IPS-NIHi7 (cell line): ENCODE measurements around the gene KRT7.
"Not testable (repeated sequence)": the region's sequence is repeated elsewhere in the genome, so short reads cannot be mapped to it uniquely, and the experiment has no call there.

Experiments used
- DNase-seq: peaks from one replicate; pipeline ENCODE4 v3.0.0; 2012; ENCODE audit warnings: mixed read lengths; ENCODE audit errors: extremely low spot score

Gene KRT7

DNA sequence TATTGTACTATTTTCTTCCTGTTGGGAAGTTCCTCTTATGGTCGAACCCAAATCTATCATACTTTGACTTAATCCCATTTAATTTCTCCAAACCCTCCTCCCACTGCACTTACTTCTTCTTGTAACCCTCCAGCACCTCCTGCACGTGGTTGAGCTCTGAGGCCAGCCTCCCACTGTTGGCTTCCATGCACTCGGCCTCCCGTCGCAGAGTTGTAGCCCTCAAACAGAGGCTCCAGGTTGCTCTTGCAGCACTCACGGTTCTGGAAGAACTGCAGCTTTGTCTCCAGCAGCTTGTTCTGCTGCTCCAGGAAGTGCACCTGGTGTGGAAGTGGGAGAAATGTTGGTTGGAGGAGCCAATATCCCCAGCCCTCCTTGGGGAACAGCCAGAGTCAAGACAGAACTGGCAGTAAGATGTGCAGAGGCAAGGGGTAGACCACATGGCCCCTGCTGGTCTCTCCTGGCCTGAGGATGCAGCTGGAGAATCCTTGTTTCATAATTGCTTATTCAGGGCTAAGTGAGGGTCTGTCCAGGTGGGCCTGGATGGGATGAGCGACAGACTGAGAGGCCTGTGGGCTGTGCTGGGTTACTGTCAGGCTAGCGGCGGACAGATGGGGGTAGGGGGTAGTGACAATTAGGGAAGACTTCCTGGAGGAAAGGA is 23.0 kb downstream of the KRT7 start:
- DNase-seq = no peak

DNA sequence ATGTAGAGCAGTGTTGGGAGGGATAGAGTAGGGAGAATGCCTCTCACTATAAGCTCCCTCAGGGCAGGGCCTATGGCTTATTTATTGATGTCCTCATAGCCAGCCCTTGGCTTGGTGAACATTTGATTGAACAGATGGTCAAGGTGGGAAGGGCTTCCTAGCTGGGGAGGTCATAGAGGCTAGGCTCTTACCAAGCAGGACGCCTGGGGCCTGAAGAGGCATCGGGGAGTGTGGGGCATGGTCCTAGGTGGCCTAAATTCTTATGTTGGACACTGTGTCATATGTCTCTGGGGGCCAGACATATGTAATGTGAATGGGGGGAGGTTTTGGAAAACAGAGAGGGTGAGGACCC is 23.5 kb downstream of the KRT7 start:
- no peak for DNase-seq

DNA sequence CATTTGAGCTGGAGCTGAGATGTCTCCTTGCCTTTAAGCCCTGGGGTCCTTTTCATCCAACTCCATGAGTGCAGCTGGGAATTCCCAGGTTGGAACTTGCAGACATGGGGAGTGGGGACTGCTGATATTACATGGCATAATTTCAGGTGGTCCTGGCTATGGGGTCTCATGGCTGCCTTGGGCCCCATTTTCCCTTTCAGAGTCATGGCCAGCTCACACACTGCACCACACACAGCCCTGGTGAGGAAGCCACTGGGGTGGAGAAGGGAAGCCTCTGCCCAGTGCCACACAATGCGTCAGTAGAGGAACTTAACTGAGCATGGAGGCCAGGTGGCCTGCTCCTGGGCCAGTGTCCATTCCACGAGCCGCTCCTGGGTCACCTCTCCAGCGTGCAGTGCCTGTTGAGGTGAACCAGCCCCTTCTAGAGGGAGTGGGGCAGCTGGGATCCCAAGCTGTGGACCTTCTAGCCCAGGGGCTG is 24.1 kb downstream of the KRT7 start:
- DNase-seq = no peak

DNA sequence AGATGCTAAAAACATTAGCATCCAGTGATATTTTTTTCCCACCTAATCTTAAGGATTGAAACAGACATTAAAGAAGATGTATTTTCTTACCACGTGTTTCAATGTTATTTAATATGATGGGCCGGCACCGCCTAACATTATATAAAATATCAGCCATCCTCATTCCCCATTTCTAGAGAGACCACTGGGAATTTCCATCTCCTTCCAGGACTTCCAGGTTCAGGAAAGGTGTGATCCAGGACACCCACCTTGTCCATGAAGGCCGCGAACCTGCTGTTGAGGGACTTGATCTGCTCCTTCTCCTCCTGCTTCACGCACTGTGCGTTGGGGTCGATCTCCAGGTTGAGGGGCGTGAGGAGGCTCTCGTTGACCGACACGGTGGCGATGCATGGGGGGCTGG is 24.9 kb downstream of the KRT7 start:
- DNase-seq = not testable (repeated sequence)

DNA sequence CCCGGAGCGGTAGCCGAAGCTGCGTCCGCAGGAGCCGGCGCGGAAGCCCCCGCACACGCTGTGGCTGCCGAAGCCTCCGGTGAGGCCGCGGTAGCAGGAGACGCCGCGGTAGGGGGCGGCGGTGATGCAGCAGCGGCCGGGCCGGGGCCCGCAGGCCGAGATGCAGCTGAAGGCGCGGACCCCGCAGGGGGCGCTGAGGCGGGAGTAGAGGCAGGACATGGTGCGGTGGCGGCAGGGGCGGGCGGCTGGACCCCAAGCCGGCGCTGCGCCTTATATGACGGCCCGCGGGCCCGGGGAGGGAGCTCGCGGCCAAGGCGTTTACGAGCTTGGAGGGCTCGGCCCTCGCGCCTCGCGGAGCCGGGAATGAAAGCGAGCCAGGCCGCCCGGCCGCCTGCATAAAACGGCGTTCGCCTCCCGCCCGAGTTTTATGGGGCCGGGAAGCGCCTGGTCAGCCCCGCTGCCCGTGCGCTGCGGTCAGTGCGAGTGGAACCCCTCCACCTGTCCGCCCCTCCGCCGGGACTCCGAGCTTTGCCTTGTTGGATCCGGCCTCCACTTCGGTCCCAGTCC is 25.4 kb downstream of the KRT7 start:
- DNase-seq = peak; percentile 67

DNA sequence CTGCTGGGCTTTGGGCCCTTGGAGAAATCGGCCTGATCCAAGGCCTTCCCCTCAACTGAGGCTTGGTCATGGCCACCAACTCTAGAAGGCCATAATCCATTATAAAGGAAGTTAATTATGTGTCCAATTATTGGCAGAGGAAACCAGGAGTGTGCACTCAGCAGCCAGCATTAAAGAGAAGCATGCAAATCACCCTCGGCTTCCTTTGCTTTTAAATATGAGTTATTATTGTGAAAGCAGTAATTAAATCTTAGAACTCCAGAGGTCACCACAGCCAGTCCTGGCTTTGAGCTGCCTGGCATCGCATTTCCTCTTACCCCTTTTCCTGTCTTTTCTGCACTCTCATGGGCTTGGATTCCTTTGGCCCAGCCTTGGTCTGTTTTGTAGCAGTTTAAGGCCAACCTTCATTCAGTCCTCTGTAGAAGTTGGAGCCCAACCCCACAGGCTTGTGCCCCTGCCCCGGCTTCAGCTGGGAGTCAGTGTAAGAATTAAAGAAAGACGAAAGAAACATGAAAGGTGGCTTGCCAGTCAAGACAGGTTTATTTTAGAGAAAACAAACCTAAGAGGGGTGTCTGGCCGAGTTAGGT is 26.7 kb downstream of the KRT7 start:
- DNase-seq = no peak

DNA sequence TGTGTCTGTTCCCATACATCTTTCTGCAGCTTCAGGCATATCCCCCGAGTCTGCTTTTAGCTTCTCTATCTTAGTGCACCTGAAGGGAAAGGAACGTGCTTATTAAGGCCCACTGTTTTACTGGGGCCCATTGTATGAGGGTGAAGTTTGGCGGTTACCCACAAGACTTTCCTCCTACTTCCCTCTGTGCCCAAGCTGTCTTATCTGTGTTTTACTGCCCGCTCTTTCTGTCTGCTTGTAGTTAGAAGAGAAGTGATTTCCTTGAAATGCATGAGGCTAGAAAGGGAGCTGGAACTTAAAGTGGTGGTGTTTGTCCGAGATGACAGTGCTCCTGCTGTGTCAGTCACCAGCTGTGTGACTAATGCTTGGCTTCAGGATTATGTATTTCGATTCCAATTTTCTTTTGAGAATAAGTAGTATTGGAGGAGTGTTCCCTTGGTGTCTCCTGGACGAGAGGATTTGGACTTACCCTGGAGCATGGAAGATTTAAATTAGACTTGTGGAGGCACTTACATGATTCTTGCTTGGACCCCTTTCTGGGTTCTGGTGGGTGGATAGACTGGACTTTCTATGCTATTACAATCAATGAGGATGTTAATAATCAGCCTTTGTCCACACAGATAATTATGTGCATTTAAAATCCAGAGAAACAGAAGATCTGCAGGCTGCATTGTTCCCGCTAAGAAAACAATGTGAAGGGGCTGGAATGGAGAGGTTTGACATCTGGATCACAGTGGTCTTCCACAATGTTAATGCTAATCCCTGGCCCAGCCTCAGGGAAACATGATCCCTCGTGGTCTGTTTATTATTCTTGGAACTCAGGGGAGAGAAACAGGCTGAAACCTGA is 27.5 kb downstream of the KRT7 start:
- no peak for DNase-seq

DNA sequence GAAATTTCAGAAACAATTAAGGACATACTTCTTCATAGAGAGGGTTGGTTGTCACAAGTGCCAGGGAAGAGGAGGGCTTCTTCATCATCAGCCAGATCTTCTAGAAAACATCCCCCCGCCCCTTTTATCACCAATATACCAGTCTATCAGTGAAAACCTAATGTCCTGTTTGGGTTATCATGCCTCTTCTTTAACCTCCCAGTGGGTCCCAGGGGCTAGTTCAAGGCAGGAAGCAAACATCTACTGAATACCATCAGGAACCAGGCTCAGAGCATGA is 28.1 kb downstream of the KRT7 start:
- DNase-seq = no peak

DNA sequence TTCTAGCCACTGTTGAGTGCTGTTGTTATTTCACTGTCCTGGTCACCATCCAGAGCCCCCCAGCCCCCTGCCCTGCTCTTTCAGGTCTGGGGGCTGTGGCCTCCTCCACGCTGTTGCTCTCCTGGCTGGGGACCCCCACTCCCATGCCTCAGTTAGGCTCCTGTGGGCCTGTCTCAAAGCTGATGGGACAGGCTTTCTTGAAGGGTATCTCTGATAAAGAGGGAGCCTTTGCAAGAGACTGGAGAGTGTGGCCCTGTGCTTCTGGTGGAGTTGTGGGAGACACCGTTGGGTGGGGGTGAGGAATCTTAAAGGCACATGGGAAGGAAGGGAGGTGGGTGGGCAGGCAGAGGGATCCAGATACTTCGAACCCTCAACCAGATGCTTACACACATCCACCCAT is 29.2 kb downstream of the KRT7 start:
- DNase-seq = no peak

DNA sequence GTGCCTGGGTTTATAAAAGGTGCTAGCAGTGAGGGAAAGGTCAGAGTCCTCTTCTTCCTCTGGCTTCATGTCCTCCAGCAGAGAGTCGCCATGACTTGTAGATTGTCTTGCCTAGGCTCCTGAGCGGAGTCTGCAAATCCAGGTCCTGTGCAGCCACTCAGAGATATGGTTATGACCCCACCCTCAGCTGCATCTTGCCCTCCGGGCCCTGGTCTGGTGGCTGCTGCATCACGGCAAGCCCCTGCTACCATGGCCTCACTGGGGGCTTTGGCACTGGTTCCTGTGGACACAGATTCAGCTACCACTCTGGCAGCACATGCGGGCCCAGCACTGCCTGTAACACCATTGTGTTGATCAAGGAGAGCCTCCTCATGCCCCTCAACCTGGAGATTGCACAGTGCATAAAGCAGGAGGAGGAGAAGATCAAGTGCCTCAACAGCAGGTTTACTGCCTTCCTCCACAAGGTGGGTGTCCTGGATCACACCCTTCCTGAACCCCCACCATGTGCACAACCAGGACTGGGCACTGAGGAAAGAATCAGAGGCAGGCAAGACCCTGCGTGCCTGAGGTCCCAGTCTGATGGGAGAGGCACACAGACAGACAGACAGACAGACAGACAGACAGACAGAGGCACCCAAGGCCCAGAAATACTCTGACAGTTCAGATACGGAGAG is 30.9 kb downstream of the KRT7 start:
- DNase-seq = no peak

DNA sequence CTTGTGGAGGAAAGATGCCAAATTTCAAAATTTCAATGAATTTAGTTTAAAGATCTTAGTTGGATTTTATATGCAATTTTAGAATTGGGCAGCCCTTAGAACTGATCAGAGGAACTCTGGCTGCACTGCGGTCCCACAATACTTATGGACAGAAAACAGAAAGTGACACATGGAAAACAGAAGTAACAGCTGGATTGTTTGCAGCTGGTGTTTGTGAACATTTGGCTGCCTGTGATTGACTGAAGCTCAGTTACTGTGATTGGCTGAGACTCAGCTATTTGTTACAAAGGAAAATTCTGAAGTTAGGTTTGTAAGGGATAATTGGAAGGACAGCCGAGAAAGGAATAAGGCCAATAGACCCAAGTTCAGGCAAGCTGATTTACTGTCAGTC is 31.4 kb downstream of the KRT7 start:
- DNase-seq = no peak

DNA sequence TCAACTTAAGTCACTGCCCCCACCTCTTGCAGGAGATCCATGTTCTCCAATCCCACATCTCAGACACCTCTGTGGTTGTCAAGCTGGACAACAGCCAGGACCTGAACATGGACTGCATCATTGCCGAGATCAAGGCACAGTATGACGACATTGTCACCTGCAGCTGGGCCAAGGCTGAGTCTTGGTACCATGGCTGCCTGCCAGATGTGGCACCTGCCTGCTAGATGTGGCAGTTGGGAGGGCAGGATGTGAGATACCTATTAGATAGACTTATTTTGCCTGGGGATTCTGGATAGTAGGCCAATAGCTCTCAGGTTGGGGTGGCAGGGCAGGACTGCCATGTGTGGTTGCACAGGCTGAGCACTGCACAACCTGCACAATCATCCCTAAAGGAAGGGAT is 33.5 kb downstream of the KRT7 start:
- no peak for DNase-seq

DNA sequence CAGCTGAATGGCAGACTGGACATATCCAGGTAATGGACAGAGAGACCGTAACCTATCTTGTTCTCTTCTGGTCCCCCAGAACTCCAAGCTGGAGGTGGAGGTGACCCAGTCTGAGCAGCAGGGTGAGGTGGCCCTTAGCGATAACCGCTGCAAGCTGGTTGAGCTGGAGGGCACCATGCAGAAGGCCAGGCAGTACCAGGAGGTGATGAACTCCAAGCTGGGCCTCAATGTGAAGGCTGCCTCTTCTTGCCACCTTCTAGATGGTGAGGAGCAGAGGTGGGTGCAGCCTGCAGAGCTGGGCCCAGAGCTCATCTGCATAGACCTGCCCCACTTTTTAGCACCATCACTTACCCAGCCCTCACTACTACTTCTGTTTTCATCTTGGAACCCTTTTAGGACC is 34.2 kb downstream of the KRT7 start:
- DNase-seq = no peak

DNA sequence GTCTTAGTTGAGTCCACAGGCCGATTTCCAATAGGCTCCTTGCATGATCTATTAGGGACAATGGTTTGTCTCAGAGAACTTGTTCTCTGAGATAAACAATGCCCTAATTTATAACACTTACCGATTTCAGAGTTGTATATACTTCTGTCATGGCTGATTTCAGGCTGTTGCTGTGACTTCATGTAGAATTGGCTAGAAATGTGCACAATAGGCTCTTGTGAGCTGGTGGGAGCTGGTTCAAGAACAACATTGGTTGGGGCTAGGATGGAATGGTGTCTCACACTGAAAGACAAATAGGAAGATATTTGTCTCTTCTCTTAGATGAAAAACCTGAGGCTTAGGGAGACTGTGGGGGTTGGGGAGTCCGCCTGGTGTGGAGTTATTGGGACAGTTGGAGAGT is 34.7 kb downstream of the KRT7 start:
- DNase-seq = no peak

DNA sequence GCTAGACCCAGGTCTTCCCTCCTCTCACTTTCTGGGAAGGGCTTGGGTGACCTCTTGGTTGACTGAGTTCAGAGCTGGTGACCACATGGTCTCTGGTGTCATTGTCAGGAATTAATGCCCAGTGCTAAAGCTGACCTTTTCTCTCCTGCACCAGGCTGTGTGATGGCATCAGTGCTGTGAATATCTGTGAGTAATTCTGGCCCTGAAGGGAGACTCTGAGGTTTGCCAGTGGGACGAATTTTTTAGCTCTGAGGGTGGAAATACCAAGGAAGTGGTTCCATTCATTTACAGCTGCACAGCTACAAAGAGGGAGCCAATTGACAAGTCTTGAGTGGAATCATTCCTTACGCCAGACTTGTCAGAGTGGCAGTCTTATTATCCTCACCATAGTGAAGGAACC is 35.2 kb downstream of the KRT7 start:
- DNase-seq = no peak

DNA sequence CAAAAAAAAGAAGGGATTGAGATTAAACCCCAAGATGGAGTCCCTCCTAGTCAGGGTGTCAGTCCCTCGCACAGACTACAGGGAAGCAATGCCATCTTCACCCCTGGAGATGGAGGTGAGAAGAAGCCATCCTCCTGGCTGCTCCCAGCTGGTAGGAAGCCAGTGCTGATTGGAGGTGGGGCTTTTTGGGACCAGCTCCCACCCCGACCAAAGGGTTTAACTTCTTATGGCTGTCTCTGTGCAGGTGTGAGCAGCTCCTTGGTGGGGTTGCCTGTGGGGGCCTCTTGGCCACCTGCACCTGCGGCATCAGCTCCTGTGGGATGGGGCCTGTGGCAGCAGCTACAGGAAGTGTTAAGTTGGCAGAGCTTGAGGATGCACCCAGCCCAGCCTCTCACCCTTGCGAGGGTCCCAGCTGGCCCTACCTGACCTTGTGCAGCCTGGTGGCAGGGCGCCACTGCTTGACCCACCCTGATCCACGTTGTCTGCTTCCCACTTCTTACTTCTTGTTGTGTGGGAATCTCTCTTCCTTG is 37.6 kb downstream of the KRT7 start:
- DNase-seq = no peak

DNA sequence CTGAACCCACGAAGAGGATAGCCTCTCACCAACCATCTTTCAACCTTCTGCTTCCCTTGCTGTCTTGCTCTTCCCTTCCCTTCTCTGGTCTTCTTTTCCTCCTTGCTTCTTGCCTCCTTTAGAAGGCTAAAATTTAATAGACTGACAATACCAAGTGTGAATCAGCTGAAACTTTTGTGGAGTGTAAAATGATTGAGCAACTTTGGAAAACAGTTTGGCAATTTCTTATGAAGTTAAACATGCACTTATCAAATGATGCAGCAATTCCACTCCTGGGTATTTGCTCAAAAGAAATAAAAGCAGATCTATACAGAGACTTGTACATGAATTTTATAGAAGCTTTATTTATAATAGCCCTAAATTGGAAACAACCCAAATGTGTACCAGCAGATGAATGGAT is 38.1 kb downstream of the KRT7 start:
- DNase-seq = no peak

DNA sequence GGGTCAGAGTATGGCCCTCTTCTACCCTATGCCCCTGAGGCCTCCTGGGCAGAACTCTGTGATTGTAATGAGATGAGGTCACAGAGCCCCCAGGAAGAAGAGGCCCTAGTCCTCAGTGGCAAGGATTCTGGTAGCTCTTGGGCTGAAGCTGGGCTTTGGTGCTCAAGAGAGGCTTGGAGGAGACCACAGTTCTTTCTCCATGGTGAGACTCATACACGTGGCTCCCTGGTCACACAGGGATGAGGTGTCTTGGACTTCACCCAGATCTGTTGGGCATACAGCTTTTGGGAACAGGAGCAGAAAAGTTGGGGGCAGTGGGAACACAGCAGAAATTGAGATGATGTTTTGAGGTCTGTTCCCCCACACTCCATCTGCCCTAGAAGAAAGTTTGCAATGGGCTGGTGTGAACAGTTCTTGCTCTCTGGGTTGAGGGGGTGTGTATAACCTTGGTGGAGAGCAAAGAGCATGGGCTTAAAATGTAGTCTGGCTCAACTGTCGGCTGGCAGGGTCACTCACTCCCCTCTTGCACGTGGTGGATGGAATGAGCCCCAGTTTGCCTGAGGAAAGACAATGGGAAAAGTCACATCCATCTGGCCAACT is 41.6 kb downstream of the KRT7 start, which contains the start of gene KRT86:
Gene KRT86, plus strand, starts transcription at position 125 of the 600 bp plus-strand sequence. CDS start 27,272 bp downstream, outside the sequence.
- no peak for DNase-seq

DNA sequence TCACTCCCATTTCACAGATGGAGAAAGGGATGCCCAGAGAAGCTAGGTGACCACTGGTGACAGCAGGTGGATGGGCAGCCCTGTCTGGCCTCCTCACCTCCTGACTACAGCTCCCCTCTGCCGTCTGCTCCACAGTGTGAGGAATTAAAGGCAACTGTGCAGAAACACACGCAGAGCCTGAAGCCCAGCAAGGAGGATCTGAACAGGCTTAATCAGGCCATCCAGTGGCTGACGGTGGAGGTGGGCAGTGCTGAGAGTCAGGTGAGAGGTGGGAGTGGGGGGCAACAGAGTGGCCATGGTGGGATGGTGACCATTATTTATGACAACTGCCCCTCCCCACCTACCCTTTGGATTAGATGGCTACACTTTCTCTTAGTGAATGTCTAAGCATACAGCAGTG is 42.6 kb downstream of the KRT7 start:
- DNase-seq = no peak

DNA sequence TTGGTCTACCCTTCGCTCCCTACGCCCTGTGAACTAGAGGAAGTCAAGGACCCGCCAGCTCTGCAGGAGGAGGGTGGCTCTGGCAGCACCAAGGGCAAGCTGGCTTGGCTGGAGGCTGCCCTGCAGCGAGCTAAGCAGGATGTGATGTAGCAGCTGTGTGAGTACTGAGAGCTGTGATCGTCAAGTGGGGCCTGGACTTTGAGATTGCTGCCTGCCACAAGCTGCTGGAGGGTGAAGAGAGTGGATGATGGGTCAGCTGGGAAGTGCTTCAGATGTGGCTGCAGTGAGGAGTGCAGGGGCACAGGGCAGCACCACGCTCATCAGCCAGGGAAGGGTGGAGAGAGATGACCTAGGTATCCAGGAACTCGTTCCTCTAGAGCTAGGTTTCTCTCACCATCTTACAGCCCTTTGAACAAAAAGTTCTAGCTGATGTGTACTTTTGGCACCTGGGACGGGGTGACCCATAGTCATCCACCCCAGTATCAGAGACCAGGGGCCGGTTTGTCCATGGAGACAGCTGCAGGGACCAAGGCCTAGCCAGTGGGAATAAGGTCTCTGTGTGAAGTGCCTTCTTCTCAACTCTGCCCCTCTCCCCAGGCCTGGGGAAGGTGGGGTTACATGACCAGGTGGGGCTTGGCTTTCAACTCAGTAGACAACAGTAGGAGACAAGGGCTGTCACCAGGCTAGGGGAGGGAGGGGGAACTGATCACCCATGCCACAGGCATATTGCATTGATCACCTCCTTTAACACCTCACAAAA is 44.6 kb downstream of the KRT7 start:
- no peak for DNase-seq
